Activated T-cell treated with anti-CD3 and anti-CD28 coated beads, Interleukin-2, amount 50 U/mL, for 1 hour (primary cell): Measurements from ENCODE around the gene PEG3.

ENCODE experiments used
- DNase-seq: peaks from one replicate; pipeline ENCODE4 v3.0.0-alpha.2; 2020

PEG3 gene

DNA sequence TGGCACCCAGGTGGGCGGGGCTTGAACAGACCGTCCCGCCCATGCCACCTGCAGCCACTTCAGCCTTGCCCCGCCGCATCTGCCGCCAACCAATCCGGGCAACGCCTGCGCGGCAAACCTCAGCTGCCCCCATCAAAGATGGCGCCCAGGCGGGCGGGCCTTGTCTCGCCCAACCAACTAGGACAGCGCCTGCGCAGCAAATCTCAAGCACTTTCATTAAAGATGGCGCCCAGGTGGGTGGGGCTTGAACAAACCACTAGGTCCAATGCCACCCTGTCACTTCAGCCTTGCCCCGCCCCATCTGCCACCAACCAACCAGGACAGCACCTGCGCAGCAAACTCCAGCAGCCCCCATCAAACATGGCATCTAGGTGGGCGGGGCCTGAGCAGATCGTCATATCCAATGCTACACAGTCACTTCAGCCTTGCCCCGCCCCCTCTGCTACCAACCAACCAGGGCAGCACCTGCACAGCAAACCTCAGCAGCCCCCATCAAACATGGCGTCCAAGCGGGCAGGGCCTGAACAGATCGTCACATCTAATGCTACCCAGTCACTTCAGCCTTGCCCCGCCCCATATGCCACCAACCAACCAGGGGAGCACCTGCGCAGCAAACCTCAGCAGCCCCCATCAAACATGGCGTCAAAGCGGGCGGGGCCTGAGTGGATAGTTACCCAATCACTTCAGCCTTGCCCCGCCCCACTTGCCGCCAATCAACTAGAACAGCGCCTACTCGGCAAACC lies 1.4 kb downstream of the PEG3 start:
- no peak for DNase-seq

DNA sequence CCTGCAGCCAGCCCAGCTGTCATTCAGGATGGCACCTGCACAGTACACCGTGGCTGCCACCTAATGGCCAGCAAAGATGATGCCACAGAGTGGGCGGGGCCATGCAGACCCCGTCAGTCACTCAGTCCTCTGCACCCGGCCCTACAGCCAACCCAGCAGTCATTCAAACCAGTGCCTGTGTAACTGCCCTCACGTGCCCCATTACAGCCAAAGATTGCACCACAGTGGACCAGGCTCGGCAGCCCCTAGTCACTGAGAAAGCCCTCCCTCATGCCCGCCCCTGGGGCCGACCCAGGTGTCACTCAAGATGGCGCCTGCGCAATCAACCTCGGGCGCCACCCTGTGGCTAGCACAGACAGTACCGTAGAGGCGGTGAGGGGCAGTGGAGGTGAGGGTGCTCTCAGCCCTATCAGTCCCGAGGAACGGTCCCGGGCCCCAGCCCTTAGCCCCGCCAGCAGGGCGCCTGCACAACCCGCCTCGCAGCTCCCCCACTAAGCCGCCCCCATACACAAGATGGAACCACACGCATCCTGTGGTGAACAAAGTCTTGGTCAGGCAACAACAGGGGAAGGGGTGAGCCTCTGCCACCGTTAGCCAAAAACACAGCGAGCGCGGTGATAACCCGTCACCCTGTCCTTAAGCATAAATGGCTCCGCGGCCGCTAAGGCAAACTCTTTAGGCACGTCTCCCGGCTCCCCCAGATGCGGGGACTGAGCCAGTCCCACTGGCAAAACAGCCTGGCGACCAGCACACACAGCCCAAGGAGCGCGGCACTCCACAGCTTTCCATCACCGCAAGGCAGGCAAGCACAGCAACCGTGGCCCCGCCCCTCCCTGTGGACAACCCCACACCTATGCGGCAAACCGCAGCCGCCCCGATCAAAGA lies 2.3 kb downstream of the PEG3 start:
- DNase-seq, result no peak

DNA sequence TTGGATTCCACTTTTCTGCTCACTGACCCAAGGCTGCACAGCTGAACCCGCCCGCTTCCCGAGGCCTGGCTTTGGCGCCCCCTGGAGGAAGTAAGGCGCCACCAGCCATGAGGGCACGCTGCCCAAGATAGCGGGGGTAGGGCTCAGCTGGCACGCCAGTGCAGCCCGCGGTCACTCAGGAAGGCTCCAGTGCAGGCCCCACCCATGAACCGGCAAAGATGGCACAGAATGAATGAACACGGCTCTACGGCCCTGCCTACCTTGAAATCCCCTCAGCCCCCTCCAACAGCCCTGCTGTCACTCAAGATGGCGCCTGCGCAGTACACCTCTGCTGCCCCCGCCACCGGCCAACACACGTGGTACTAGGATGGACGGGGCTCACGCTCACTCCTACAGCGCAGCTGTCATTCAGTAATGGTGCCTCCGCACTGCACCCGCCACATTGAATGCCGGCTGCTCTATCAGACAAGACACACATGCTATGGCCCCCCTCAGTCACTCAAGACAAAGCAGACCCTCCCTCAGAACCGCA lies 3.0 kb downstream of the PEG3 start:
- no peak for DNase-seq

DNA sequence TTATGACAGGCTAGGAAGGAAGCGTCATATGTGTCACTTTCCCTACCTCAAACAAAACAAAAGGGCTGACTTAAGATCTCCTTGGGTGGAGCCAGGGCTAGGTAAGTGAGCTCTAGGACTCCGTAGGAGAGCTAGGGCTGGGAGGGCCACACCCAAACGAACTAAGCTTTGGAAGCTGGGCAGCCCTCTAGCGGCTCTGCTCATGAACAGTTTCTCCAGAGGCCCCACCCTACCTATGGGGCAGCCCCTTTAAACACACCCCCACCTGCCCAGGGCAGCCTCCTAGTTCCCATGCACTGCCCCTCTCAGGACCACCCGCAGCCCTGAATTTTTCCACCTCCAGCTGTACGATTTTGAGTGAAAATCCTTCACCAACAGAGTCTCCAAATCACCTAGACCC lies 3.5 kb downstream of the PEG3 start:
- no peak for DNase-seq

DNA sequence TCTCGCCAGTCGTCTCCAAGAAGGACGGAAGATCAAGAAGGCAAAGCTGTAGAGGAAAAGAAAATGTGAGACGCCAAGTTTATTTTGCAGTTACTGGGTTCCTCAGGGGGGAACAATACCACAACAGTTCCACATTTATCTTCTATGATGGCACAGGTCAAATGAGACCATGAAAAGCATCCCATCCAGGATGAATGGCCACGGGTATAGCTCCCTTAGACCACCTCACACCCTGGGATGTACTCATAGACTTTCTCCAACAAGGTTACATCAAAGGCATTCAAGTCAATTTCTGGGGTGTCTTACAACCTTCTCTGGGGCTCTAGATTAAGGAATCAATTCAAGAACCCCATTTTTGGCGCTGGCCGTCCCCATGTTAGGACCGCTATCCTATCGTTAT lies 4.5 kb downstream of the PEG3 start:
- DNase-seq, result no peak

DNA sequence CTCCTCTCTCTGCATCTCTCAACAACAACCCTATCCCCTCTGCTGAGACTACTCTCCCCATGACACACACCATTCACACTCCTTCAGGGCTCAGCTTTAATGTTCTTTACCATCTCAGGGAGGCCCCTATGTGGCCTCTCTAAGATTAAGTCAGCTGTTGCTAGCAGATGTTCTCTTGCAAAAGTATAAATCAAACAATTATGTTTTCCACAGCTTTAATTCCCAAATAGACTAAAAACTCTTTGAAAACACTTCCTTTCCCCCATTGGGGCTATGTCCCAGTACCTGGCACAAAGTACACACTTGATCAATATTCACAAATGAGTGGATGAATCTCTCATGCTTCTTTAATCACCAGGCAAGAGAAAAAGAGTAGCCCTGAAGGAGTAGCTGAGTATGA lies 5.1 kb downstream of the PEG3 start:
- no peak for DNase-seq

DNA sequence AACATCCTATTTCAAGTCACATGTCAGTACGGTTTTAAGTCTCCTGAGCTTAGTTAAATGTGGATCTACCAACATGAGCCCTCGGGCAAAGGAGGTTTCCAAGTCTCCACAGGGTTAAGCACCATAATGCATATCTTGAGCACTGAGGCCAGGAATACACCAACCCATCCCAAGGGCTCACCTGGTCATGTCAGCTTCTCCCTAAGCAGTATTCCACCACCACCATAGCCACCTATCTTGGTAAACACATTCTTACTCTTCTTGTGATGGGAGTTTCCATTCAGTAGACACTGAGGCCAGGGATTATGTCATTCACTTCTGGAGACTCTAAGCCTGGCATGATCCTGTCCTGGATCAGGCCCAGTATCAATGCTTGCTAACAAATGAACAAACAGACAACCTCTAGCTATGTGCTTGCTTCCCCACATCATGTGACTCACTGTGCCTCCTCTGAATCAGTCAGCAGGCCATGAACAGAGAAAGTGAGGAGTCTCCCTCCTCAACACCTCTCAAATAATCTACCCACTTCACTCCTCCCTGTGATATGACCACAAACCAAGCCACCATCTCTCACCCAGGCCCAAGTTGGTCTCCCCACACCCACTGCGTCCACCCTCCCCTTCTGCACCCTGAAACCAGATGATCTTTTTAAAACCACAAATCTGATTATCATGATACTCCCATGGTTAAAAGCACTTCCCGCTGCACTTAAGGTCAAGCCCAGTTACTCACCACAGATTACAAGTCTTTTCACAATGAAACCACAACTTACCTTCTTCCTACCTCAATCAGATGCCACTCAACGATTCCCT lies 5.8 kb downstream of the PEG3 start:
- DNase-seq, result no peak

DNA sequence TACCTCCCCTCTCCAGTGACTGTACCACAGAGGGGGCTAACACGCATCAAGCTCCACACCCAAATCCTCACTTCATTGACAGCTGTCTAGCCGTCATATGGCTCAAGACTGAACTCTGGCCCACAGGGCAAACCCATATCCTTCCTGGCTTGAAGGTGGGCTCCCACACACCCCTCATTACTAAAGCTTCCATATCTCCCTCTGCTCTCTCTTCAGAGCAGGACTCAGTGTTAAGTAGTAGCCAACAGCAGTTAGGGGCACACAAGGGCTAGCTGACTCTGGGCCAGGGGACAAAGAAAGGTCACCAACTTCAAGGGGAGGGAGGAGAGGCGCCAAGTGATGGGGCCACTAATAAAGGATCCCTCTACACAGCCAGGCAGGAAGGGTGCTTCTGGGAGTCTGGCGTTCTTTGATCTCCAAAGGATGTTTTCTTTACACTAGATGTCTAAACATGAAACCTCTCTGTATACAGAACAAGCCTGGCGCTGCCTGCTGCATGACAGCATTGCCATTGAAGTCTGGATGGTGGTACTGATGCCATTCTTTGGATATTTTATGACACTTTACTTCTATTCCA lies 8.1 kb downstream of the PEG3 start:
- DNase-seq, result no peak

DNA sequence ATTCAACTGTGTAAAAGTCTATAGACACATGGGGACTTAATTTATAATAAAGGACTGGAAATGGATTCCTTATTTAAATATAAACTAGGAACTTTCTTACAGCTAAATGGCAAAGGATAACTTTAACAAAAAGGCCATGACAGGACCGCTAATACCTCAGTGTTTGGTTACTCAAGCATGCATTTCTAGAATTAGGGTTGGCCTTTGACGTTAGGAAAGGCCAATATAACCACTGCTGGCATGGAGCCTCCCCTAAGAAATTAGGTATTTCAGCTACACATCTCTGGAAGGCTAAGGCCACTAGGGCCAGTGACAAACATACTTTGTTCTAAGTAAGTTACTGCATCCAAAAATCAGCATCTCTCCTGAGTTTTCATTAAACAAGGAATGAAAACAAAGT lies 9.3 kb downstream of the PEG3 start:
- DNase-seq, result no peak

DNA sequence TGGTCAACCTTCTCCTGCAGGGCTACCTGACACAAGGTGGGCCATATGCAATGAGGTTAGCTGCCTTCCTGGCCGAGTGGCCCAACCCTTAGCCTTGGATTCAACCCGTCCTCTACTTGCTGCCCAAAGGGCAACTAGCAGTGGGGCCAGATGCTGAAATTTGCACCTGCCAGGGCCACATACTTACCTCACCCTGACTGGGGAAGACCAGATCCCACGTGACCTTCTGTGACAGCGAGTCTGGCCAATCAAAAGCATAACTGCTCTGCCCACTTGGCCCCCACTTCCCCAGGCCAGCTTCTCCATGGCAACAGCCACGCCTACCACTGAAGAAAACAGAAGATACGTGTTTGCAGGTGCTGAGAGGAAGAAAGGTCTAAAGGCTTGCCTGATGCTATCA lies 10.9 kb downstream of the PEG3 start:
- no peak for DNase-seq

DNA sequence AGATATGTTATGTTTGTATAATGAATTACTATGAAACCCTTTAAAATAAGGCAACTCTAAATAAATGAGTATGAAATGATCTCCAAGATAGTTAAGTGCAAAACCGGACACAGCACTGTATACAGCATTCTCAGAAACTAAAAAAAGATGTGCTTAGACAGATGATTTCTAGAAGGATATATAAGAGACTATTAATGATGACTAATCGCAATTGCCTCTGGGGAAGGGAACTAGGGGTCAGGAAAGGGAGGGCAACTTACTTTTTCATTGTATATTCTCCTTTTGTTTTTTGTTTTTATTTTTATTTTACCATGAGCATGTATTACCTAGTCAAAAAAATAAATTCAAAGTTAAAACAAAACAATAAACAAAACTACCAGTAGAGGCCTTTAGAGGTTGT lies 12.8 kb downstream of the PEG3 start:
- no peak for DNase-seq

DNA sequence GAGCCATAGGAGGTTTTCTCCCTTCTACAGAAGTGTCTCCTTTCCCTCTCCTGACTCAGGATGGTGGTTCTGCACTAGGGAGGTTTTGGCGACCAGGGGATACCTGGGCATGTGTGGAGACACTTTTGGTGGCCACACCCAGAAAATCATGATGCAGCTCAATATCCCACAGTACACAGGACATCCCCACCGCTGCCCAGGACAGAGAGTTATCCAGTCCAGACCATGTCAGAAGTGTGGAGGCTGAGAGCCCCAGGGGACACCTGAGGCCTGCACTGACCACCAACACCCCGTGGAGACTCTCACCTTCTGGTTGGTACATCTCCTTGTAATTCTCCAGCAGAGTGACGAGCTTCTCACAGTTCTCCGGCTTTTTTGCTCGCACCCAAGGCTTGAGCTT lies 16.6 kb downstream of the PEG3 start:
- DNase-seq, result no peak

DNA sequence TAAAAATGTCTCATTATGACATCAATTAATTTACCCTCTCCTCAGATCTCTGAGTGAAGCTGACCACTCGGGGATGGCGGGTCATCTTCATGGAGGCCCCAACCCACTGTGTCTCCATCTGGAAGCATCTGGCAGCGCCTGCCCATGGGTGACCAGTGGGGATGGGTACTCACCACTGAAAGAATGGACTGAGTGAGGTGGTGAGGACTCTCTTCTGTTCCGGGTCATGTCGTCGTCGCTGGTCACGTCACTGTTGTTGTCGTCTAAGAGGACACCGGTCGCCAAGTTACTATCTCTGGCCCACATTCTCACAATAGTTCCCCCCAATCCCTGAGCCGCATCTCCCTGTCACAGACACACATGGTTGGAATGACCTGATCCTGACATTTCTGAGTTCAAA lies 17.1 kb downstream of the PEG3 start:
- no peak for DNase-seq

DNA sequence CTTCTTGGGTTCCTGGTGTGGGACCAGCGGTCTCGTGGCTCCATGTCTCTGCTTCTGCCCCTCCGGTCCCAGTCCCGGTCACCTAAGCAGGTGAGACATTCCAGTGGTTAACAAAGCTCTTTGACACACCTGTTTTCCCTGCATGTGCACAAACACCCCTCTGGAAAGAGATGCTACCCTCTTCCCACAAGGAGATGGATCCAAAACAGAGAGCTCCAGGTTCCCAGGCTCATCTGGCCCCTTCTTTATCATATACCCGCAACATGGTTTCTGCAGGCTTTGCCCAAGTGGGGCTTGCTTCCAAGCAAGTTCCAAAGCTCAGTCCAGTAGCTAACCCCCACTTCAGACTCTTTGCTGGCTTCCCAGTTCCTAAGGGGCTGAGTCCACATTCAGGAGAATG lies 17.8 kb downstream of the PEG3 start:
- DNase-seq, result no peak

DNA sequence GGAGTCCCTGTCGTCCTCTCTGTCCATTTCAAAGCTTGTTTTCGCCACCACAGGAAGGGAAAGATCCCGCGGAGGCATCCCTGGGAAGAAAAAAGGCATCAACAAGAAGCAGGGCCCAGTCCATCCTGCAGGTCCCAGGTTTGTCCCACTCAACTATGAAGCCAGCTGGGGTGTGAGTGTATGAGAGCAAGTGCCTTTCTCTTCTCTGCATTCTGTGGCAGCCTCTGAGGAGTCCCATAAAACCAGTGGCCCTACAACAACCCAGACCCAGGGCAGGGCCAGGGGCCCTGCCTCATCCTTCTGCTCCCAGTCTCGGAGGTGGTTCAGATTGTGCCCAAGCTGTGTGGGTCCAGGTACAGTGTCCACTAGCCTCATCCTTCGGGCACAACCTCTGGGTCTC lies 18.9 kb downstream of the PEG3 start:
- DNase-seq, result no peak

DNA sequence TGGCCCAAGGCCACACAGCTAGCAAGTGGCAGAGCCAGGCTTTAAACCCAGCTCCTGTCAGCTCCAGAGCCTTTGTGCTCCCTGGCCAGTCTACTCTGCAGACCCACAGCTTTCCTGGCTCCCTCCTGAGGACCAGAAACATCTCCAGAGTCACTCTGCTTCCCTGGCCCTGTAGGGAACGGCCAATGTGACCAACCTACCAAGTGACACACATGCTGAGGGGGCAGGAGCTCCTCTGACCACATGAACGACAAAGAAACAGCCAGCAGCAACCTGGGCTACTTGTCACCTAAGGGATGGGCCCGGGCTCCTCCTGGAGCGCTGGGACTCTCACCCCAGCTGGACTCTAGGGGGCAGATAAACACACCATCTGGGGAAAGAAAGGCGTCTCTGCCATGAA lies 19.3 kb downstream of the PEG3 start:
- no peak for DNase-seq

DNA sequence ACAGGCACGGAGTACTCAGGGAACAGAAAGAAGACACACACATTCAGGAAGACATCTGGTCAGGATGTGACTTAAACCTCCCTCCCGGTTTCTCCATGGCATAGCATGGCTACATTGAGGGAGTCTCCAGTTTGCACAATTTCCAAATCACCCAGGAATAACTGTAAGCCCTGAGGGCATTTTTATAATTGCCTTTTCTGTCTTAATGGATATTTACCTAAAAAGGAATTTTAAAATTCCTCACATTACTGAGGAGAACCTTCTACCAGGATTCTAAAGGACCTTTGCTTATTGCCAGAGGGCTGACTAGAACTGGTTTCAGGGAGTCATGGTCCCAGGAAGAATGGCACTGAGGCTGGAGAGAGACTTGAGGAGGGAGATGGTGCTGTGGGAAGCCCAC lies 21.4 kb downstream of the PEG3 start:
- no peak for DNase-seq

DNA sequence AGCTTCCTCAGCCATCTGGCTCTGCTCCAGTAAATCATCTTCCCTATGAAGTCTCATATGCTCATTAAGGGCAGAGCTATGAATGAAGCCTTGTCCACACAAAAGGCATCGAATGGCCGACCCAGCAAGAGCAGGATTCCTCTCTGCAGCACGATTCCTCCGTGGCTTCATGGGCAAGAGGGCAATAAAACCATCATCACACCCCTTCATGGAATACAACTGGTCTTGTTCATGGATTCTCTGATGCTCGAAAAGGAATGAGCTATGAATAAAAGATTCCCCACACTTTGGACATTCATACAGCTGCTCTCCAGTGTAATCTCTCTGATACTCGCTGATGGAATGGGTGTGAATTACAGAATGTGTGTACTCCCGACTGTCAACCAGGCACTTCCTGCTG lies 25.9 kb downstream of the PEG3 start:
- no peak for DNase-seq

DNA sequence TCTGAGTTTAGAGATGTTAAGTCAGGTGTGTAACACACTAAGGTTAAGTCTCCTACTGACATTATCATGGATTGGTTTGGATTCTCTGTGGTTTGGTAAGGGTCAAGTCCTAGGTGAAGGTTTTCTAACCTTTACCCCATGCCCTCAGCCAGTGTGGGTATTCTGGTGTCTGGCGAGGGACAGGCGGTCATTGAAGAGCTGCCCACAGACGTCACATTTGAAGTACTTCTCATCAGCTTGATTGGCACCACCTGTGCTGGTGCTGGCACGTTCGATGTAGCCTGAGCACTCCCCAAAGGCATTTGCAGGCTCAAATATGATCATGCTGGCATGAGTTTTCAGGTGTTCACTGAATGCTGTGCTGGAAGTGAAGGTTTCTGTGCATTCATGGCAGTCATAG lies 27.0 kb downstream of the PEG3 start:
- DNase-seq, result no peak

DNA sequence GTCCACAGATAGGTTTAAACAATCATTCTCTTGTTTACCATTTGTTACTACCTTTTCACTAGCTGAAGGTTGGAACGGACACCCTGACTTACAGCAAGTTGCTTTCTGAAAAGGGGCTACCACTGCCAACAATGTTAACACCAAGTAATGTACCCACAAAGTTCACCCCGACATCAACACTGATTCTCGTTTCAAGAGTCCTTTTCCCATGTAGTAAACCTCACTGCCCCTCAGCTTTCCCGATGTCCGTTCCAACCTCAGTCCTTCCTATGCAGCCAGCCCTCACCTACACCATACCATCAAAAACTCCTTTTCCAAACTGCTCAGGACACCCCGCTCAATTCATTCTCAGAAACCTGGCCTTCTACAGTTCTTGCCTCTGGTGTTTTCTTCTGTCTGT lies 29.0 kb downstream of the PEG3 start:
- no peak for DNase-seq

DNA sequence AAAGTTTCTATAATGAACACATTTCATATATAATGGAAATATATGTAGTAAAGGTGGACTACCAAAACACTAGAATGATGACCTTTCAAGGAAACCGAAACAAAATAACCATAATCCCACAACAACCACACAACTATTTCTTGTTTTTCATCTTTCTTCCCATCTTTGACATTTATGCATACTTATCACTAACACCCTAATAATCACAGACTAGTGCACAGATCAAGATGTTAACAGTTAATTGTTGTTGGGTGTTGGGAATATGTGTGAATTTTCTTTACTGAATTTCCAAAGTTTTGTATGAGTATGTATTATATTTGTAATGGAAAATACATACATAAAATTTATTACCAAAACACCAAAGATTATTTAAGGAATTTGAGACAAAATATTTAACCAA lies 30.3 kb downstream of the PEG3 start:
- no peak for DNase-seq

DNA sequence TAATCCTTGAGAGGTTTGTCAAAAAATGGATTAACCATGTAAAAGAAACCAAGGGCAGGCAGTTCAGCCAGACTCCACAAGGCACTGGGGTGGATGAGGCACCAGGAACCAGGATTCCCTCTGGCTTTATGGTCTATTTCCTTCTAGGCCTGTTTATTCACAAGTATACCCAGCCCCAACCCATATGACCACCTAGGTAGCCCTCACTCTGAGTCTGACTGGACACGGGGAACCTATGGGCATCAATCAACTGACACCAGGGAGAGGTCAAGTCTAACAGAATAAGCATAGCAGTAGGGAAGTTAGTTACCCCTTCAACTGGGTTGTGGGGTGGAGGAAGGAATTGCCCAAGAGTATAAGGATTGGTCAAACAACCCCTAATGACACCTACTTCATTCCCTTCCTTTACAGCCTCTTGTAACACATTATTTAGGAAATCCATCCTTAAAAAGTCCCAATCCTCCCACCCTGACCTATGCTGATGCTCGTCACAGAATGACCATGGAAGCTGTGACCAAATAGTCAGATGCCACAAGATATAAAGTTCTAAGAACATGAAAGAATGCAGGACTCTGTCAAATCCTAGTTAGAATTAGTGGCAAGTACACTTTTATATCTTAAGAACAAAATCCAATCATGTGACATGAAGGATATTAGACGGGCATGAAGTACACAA lies 31.7 kb downstream of the PEG3 start:
- DNase-seq, result no peak

DNA sequence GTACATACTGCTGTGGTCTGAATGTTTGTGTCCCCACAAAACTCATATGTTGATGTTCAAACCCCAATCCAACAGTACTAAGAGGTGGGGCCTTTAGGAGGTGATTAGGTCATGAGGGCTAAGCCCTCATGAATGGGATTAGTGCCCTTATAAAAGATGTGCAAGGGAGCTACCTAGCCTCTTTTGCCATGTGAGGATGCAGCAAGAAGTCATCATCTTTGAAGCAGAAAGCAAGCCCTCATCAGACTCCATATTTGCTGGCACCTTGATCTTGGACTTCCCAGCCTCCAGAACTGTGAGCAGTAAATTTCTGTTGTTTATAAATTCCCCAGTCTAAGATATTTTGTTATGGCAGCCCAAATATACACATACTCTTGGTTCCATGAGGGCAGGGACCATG lies 33.9 kb downstream of the PEG3 start:
- DNase-seq, result no peak
